Activated naive CD8-positive, alpha-beta T cell treated with anti-CD3 and anti-CD28 coated beads, Interleukin-2, amount 50 U/mL, for 24 hours (primary cell): ENCODE data around the gene C4orf17.

Experiments
- ATAC-seq: fragments of 150-1000 bp; cut with Tn5 transposase; one replicate; pipeline ENCODE4 v1.10.0; 2021
- DNase-seq: peaks from one replicate; pipeline ENCODE4 v3.0.0; 2021
- H3K27ac Mint-ChIP-seq: one replicate; pipeline ENCODE4 v1.8.0; 2021; ENCODE audit warnings: mild to moderate bottlenecking, mixed read lengths
- H3K27me3 Mint-ChIP-seq: one replicate; pipeline ENCODE4 v1.8.0; 2021; ENCODE audit warnings: mixed read lengths
- H3K36me3 Mint-ChIP-seq: one replicate; pipeline ENCODE4 v1.8.0; 2021; ENCODE audit warnings: low read depth, mixed read lengths
- H3K4me1 Mint-ChIP-seq: one replicate; pipeline ENCODE4 v1.8.0; 2021; ENCODE audit warnings: mixed read lengths
- H3K4me3 Mint-ChIP-seq: one replicate; pipeline ENCODE4 v1.8.0; 2021; ENCODE audit warnings: mild to moderate bottlenecking, moderate library complexity, mixed read lengths
- H3K9me3 Mint-ChIP-seq: one replicate; pipeline ENCODE4 v1.8.0; 2021; ENCODE audit warnings: mixed read lengths

C4orf17 gene

GRCh38 chr4:99572527-99573240 lies 61.9 kb downstream of the C4orf17 start:
- Mint-ChIP-seq H3K9me3 (no peaks in the 10 kb centered on the region), H3K27ac (no peak overlapping the region), H3K4me1 (no peaks in the 10 kb centered on the region), H3K36me3 (no peaks in the 10 kb centered on the region), H3K27me3 (peaks cover 37% of the 10 kb centered on the region), H3K4me3 (no peak overlapping the region)
- ATAC-seq (no peak), DNase-seq (no peak)

GRCh38 chr4:99573735-99574368 lies 63.0 kb downstream of the C4orf17 start:
- no peak overlapping the region for H3K27ac Mint-ChIP-seq
- no peak for ATAC-seq
- H3K4me1 Mint-ChIP-seq: no peaks in the 10 kb centered on the region
- H3K4me3 Mint-ChIP-seq: no peak overlapping the region
- no peak for DNase-seq
- no peaks in the 10 kb centered on the region for H3K9me3 Mint-ChIP-seq
- peaks cover 33% of the 10 kb centered on the region for H3K27me3 Mint-ChIP-seq
- H3K36me3 Mint-ChIP-seq: no peaks in the 10 kb centered on the region

GRCh38 chr4:99574530-99575324 lies 63.9 kb downstream of the C4orf17 start, which contains the start of gene MTTP:
Gene MTTP (plus strand): TSS chr4:99574824. CDS start chr4:99574910, 86 bp downstream.
- DNase-seq (no peak), ATAC-seq (no peak)
- no peaks in the 10 kb centered on the region for H3K9me3 Mint-ChIP-seq
- H3K36me3 Mint-ChIP-seq: no peaks in the 10 kb centered on the region
- H3K4me3 Mint-ChIP-seq: no peak within 1 kb of the TSS
- H3K27me3 Mint-ChIP-seq: peaks cover 34% of the 10 kb centered on the region
- H3K4me1 Mint-ChIP-seq: no peaks in the 10 kb centered on the region
- no peak within 1 kb of the TSS for H3K27ac Mint-ChIP-seq

- Mint-ChIP-seq H3K4me3 (no peak overlapping the region), H3K36me3 (no peaks in the 10 kb centered on the region), H3K27me3 (peaks cover 37% of the 10 kb centered on the region), H3K27ac (no peak overlapping the region), H3K9me3 (no peaks in the 10 kb centered on the region), H3K4me1 (no peaks in the 10 kb centered on the region)
- no peak for DNase-seq
- ATAC-seq: no peak
Measured at GRCh38 chr4:99578714-99579113, 67.9 kb downstream of the C4orf17 start.

- H3K9me3 Mint-ChIP-seq: no peaks in the 10 kb centered on the region
- no peak overlapping the region for H3K27ac Mint-ChIP-seq
- no peaks in the 10 kb centered on the region for H3K4me1 Mint-ChIP-seq
- peaks cover 24% of the 10 kb centered on the region for H3K27me3 Mint-ChIP-seq
- ATAC-seq: no peak
- no peak overlapping the region for H3K4me3 Mint-ChIP-seq
- DNase-seq: no peak
- H3K36me3 Mint-ChIP-seq: no peaks in the 10 kb centered on the region
Measured at GRCh38 chr4:99585516-99585915, 74.7 kb downstream of the C4orf17 start.

GRCh38 chr4:99586322-99586721 lies 75.5 kb downstream of the C4orf17 start:
- H3K4me3 Mint-ChIP-seq: no peak overlapping the region
- no peak for DNase-seq
- H3K4me1 Mint-ChIP-seq: no peaks in the 10 kb centered on the region
- H3K36me3 Mint-ChIP-seq: no peaks in the 10 kb centered on the region
- H3K27me3 Mint-ChIP-seq: peaks cover 17% of the 10 kb centered on the region
- H3K27ac Mint-ChIP-seq: no peak overlapping the region
- no peaks in the 10 kb centered on the region for H3K9me3 Mint-ChIP-seq
- no peak for ATAC-seq

GRCh38 chr4:99586797-99587196 lies 76.0 kb downstream of the C4orf17 start:
- H3K27ac Mint-ChIP-seq: no peak overlapping the region
- no peaks in the 10 kb centered on the region for H3K4me1 Mint-ChIP-seq
- no peaks in the 10 kb centered on the region for H3K9me3 Mint-ChIP-seq
- ATAC-seq (no peak), DNase-seq (no peak)
- H3K27me3 Mint-ChIP-seq: peaks cover 12% of the 10 kb centered on the region
- no peaks in the 10 kb centered on the region for H3K36me3 Mint-ChIP-seq
- no peak overlapping the region for H3K4me3 Mint-ChIP-seq

GRCh38 chr4:99587309-99587708 lies 76.5 kb downstream of the C4orf17 start:
- Mint-ChIP-seq H3K27me3 (peaks cover 9% of the 10 kb centered on the region), H3K4me1 (no peaks in the 10 kb centered on the region), H3K9me3 (no peaks in the 10 kb centered on the region), H3K36me3 (no peaks in the 10 kb centered on the region), H3K4me3 (no peak overlapping the region), H3K27ac (no peak overlapping the region)
- DNase-seq (no peak), ATAC-seq (no peak)

- no peaks in the 10 kb centered on the region for H3K36me3 Mint-ChIP-seq
- H3K27me3 Mint-ChIP-seq: peaks cover 6% of the 10 kb centered on the region
- ATAC-seq (no peak), DNase-seq (no peak)
- H3K4me3 Mint-ChIP-seq: no peak overlapping the region
- no peaks in the 10 kb centered on the region for H3K9me3 Mint-ChIP-seq
- H3K4me1 Mint-ChIP-seq: no peaks in the 10 kb centered on the region
- no peak overlapping the region for H3K27ac Mint-ChIP-seq
Measured at GRCh38 chr4:99587803-99588202, 77.0 kb downstream of the C4orf17 start.

- Mint-ChIP-seq H3K27me3 (no peaks in the 10 kb centered on the region), H3K36me3 (no peaks in the 10 kb centered on the region), H3K27ac (no peak overlapping the region)
Measured at GRCh38 chr4:99591757-99592156, 80.9 kb downstream of the C4orf17 start.

More at GRCh38 chr4:99591757-99592156, 80.9 kb downstream of the C4orf17 start:
- Mint-ChIP-seq H3K9me3 (no peaks in the 10 kb centered on the region), H3K4me1 (no peaks in the 10 kb centered on the region), H3K4me3 (no peak overlapping the region)
- DNase-seq: no peak
- ATAC-seq: no peak
